Suprapubic skin (tissue), 4 donors: ENCODE results near the gene MRPL2. TPM values are rescaled to one million over a fixed set of nuclear protein-coding genes. Genes with fewer than 3 reads are reported as not detected.

Experiments
- DNase-seq, 2 donors: peaks; one replicate each; pipeline ENCODE4 v3.0.0-alpha.2; 2019; ENCODE audit warnings: low spot score in 2 of 2
- H3K27ac ChIP-seq: fragments of 200-600 bp; sonication (generic); one replicate; pipeline ENCODE4 v1.5.1; 2019
- H3K27me3 ChIP-seq: fragments of 200-600 bp; sonication (generic); one replicate; pipeline ENCODE4 v1.5.1; 2019
- H3K36me3 ChIP-seq: fragments of 200-600 bp; sonication (generic); one replicate; pipeline ENCODE4 v1.5.1; 2019
- H3K4me1 ChIP-seq: fragments of 200-600 bp; sonication (generic); one replicate; pipeline ENCODE4 v1.5.1; 2019
- H3K4me3 ChIP-seq: fragments of 200-600 bp; sonication (generic); one replicate; pipeline ENCODE4 v1.5.1; 2019; ENCODE audit warnings: mild to moderate bottlenecking
- H3K9me3 ChIP-seq: fragments of 200-600 bp; sonication (generic); one replicate; pipeline ENCODE4 v1.5.1; 2019
- CTCF ChIP-seq, 2 donors: fragments of 200-600 bp in 1 of 2; fragments of 450-650 bp in 1 of 2; sonication (generic) in 1 of 2; IDR thresholded peaks; one replicate each; pipeline ENCODE4 v1.5.1; 2016 to 2019; ENCODE audit warnings: antibody characterized with exemption in 2 of 2, mild to moderate bottlenecking in 1 of 2, moderate library complexity in 1 of 2
- EP300 ChIP-seq: sonication (generic); formaldehyde crosslinking; IDR thresholded peaks from one replicate; pipeline ENCODE4 v1.6.1; 2017; ENCODE audit warnings: antibody characterized with exemption
- POLR2A ChIP-seq, 2 donors: fragments of 450-650 bp; IDR thresholded peaks; one replicate each; pipeline ENCODE4 v1.6.1; 2017; ENCODE audit warnings: antibody characterized with exemption in 2 of 2, mild to moderate bottlenecking in 2 of 2, moderate library complexity in 2 of 2
- POLR2AphosphoS5 ChIP-seq, 3 donors: sonication (generic); formaldehyde crosslinking; IDR thresholded peaks; one replicate each; pipeline ENCODE4 v1.6.1; 2017; ENCODE audit warnings: antibody characterized with exemption in 3 of 3
- WGBS: methylation state at CpG from one replicate; pipeline ENCODE4 v1.1.5; 2018; 5-methylcytosine and 5-hydroxymethylcytosine counted together
- total RNA-seq, 4 donors: library from RNA; depleted of rRNA; stranded (reverse); fragments of >200 nt; gene quantifications; one replicate each; pipeline ENCODE4 v1.1.0, GENCODE V29; 2016

Gene MRPL2
- total RNA-seq, 4 donors from 2014 or later, result 21.2 to 38.1 (median 25.9) TPM

GRCh38 chr6:43075670-43076463 is 16.6 kb upstream of the MRPL2 start, which contains the start of gene PTK7:
Gene PTK7 (plus strand): TSS chr6:43076314. CDS start chr6:43076489, 175 bp downstream.
- no peak for DNase-seq
- Histone ChIP-seq H3K9me3 (no peaks in the 10 kb centered on the region), H3K4me3 (peak within 1 kb of the TSS; percentile 88), H3K4me1 (peaks cover 21% of the 10 kb centered on the region), H3K27me3 (peaks cover 7% of the 10 kb centered on the region), H3K36me3 (peaks cover 28% of the 10 kb centered on the region), H3K27ac (peak within 1 kb of the TSS; percentile 86)
- no peak for TF ChIP-seq POLR2AphosphoS5 (IDR thresholded peaks at IDR 0.05)
- no peak for TF ChIP-seq POLR2A (IDR thresholded peaks at IDR 0.05)
- TF ChIP-seq EP300, result no peak
- TF ChIP-seq CTCF (IDR thresholded peaks at IDR 0.05), result no peak
- WGBS, result 7% methylated on average over 20 of the region's 60 CpGs

- H3K27me3 ChIP-seq, result peaks cover 7% of the 10 kb centered on the region
- DNase-seq, result no peak
- H3K27ac ChIP-seq, result no peak overlapping the region
- no peak for TF ChIP-seq EP300
- no peak for TF ChIP-seq POLR2AphosphoS5 (IDR thresholded peaks at IDR 0.05)
- TF ChIP-seq POLR2A (IDR thresholded peaks at IDR 0.05), result no peak
- TF ChIP-seq CTCF (IDR thresholded peaks at IDR 0.05), result no peak
- H3K9me3 ChIP-seq, result no peaks in the 10 kb centered on the region
- no peak overlapping the region for H3K4me3 ChIP-seq
- peaks cover 21% of the 10 kb centered on the region for H3K4me1 ChIP-seq
- WGBS, result 58% methylated on average over 5 of the region's 6 CpGs
- H3K36me3 ChIP-seq, result peaks cover 29% of the 10 kb centered on the region
Observed at GRCh38 chr6:43074847-43075669, 15.8 kb upstream of the MRPL2 start.

- Histone ChIP-seq H3K27ac (no peak overlapping the region), H3K27me3 (no peaks in the 10 kb centered on the region), H3K4me1 (no peaks in the 10 kb centered on the region), H3K9me3 (no peaks in the 10 kb centered on the region), H3K4me3 (no peak overlapping the region), H3K36me3 (peaks cover 48% of the 10 kb centered on the region)
- no peak for TF ChIP-seq POLR2AphosphoS5 (IDR thresholded peaks at IDR 0.05)
- TF ChIP-seq CTCF (IDR thresholded peaks at IDR 0.05), result no peak
- TF ChIP-seq EP300, result no peak
- no peak for TF ChIP-seq POLR2A (IDR thresholded peaks at IDR 0.05)
- WGBS, result 57% methylated on average over 6 of the region's 6 CpGs
- no peak for DNase-seq
Observed at GRCh38 chr6:43070028-43070632, 10.9 kb upstream of the MRPL2 start.

- WGBS, result 89% methylated on average over 6 of the region's 12 CpGs
- H3K4me3 ChIP-seq, result no peak overlapping the region
- DNase-seq, result no peak
- peaks cover 34% of the 10 kb centered on the region for H3K36me3 ChIP-seq
- H3K27me3 ChIP-seq, result no peaks in the 10 kb centered on the region
- H3K9me3 ChIP-seq, result no peaks in the 10 kb centered on the region
- peaks cover 25% of the 10 kb centered on the region for H3K4me1 ChIP-seq
- no peak overlapping the region for H3K27ac ChIP-seq
- TF ChIP-seq EP300 (no peak), CTCF (IDR thresholded peaks at IDR 0.05) (no peak), POLR2AphosphoS5 (IDR thresholded peaks at IDR 0.05) (no peak), POLR2A (IDR thresholded peaks at IDR 0.05) (no peak)
Observed at GRCh38 chr6:43062818-43063217, 3.6 kb upstream of the MRPL2 start.
